Measurements from ENCODE around the gene MYLK.

The MYLK gene

GRCh38 chr3:123801474-123801873, 82.7 kb downstream of the MYLK start:
- H2BK15ac ChIP-seq (ENCODE audit: low read length): no peak overlapping the region
- H2BK12ac ChIP-seq (ENCODE audit: low read length): no peak overlapping the region
- no peak overlapping the region for H3K9ac ChIP-seq (ENCODE audit: low read depth, low read length, poor library complexity)
- no peak overlapping the region for H3K23ac ChIP-seq (ENCODE audit: low read depth, low read length, poor library complexity)
- no peak overlapping the region for H3K4me2 ChIP-seq (ENCODE audit: insufficient read depth, low read length, poor library complexity, severe bottlenecking)
- no peak overlapping the region for H3K18ac ChIP-seq (ENCODE audit: low read length)
- H2BK5ac ChIP-seq (ENCODE audit: low read length): no peak overlapping the region
- no peak overlapping the region for H4K8ac ChIP-seq (ENCODE audit: low read depth, low read length)
- no peaks in the 10 kb centered on the region for H3K9me3 ChIP-seq (replicated peaks in 1 of 2; ENCODE audit: control insufficient read depth in 2 of 2, insufficient read depth in 1 of 2, low read depth in 1 of 2, low read length in 2 of 2)
- no peaks in the 10 kb centered on the region for H3K27me3 ChIP-seq (ENCODE audit: control insufficient read depth in 3 of 3, insufficient read depth in 3 of 3, low read depth in 1 of 3, low read length in 3 of 3)
- no peak for DNase-seq (ENCODE audit: low spot score)
- peaks cover 0 to 2% of the 10 kb centered on the region in 2 donors for H3K36me3 ChIP-seq (replicated peaks in 1 of 2; ENCODE audit: control insufficient read depth in 2 of 2, insufficient read depth in 2 of 2, low read length in 2 of 2)
- H3K27ac ChIP-seq (replicated peaks; ENCODE audit: low read length): no peak overlapping the region
- H4K91ac ChIP-seq (ENCODE audit: low read depth, low read length, poor library complexity): no peak overlapping the region
- H3K79me1 ChIP-seq (ENCODE audit: low read depth, low read length): no peaks in the 10 kb centered on the region
- no peak overlapping the region for H3K4ac ChIP-seq (ENCODE audit: low read length)
- H2AFZ ChIP-seq (ENCODE audit: low read length): no peak overlapping the region
- no peak overlapping the region for H3K14ac ChIP-seq (ENCODE audit: low read length)
- H3K4me1 ChIP-seq (ENCODE audit: control insufficient read depth in 2 of 2, insufficient read depth in 1 of 2, low read depth in 1 of 2, low read length in 2 of 2): peaks cover 17 to 21% of the 10 kb centered on the region in 2 donors
- no peak overlapping the region for H2AK5ac ChIP-seq (ENCODE audit: low read depth, low read length)
- H2BK120ac ChIP-seq (ENCODE audit: low read depth, low read length): no peak overlapping the region
- H3K4me3 ChIP-seq (ENCODE audit: low read length in 2 of 2): no peak overlapping the region

- H3K9me3 ChIP-seq (replicated peaks in 1 of 2; ENCODE audit: control insufficient read depth in 2 of 2, insufficient read depth in 1 of 2, low read depth in 1 of 2, low read length in 2 of 2): no peaks in the 10 kb centered on the region
- H3K18ac ChIP-seq (ENCODE audit: low read length): peak overlapping the region; percentile 29
- no peak overlapping the region for H2BK12ac ChIP-seq (ENCODE audit: low read length)
- no peak overlapping the region for H4K91ac ChIP-seq (ENCODE audit: low read depth, low read length, poor library complexity)
- no peak overlapping the region for H3K14ac ChIP-seq (ENCODE audit: low read length)
- H2AK5ac ChIP-seq (ENCODE audit: low read depth, low read length): no peak overlapping the region
- H3K9ac ChIP-seq (ENCODE audit: low read depth, low read length, poor library complexity): no peak overlapping the region
- H2BK15ac ChIP-seq (ENCODE audit: low read length): no peak overlapping the region
- H2BK120ac ChIP-seq (ENCODE audit: low read depth, low read length): no peak overlapping the region
- H3K4me3 ChIP-seq (ENCODE audit: low read length in 2 of 2): peak overlapping the region in 1 of 2 donors; percentile 43
- DNase-seq (ENCODE audit: low spot score): no peak
- no peaks in the 10 kb centered on the region for H3K79me1 ChIP-seq (ENCODE audit: low read depth, low read length)
- no peak overlapping the region for H4K8ac ChIP-seq (ENCODE audit: low read depth, low read length)
- no peak overlapping the region for H2BK5ac ChIP-seq (ENCODE audit: low read length)
- H2AFZ ChIP-seq (ENCODE audit: low read length): peak overlapping the region; percentile 86
- H3K4me1 ChIP-seq (ENCODE audit: control insufficient read depth in 2 of 2, insufficient read depth in 1 of 2, low read depth in 1 of 2, low read length in 2 of 2): peaks cover 17 to 21% of the 10 kb centered on the region in 2 donors
- no peak overlapping the region for H3K4ac ChIP-seq (ENCODE audit: low read length)
- H3K4me2 ChIP-seq (ENCODE audit: insufficient read depth, low read length, poor library complexity, severe bottlenecking): no peak overlapping the region
- H3K27me3 ChIP-seq (ENCODE audit: control insufficient read depth in 3 of 3, insufficient read depth in 3 of 3, low read depth in 1 of 3, low read length in 3 of 3): no peaks in the 10 kb centered on the region
- peak overlapping the region; percentile 88 for H3K27ac ChIP-seq (replicated peaks; ENCODE audit: low read length)
- no peak overlapping the region for H3K23ac ChIP-seq (ENCODE audit: low read depth, low read length, poor library complexity)
- no CpG with 5 or more reads among the region's 2 CpGs for WGBS, 2 donors (ENCODE audit: extremely low coverage in 2 of 2, insufficient read length in 2 of 2, insufficient replicate concordance in 1 of 2)
- H3K36me3 ChIP-seq (replicated peaks in 1 of 2; ENCODE audit: control insufficient read depth in 2 of 2, insufficient read depth in 2 of 2, low read length in 2 of 2): peaks cover 0 to 2% of the 10 kb centered on the region in 2 donors
These were observed 83.8 kb downstream of the MYLK start for GRCh38 chr3:123800362-123800682.

- H2AFZ ChIP-seq (ENCODE audit: low read length): peak overlapping the region; percentile 86
- no peak overlapping the region for H2BK12ac ChIP-seq (ENCODE audit: low read length)
- H2BK15ac ChIP-seq (ENCODE audit: low read length): no peak overlapping the region
- H3K36me3 ChIP-seq (replicated peaks in 1 of 2; ENCODE audit: control insufficient read depth in 2 of 2, insufficient read depth in 2 of 2, low read length in 2 of 2): peaks cover 0 to 2% of the 10 kb centered on the region in 2 donors
- no peak overlapping the region for H2BK120ac ChIP-seq (ENCODE audit: low read depth, low read length)
- peak overlapping the region; percentile 54 for H3K4me2 ChIP-seq (ENCODE audit: insufficient read depth, low read length, poor library complexity, severe bottlenecking)
- no CpG with 5 or more reads among the region's 22 CpGs for WGBS, 2 donors (ENCODE audit: extremely low coverage in 2 of 2, insufficient read length in 2 of 2, insufficient replicate concordance in 1 of 2)
- no peak overlapping the region for H3K23ac ChIP-seq (ENCODE audit: low read depth, low read length, poor library complexity)
- H3K9me3 ChIP-seq (replicated peaks in 1 of 2; ENCODE audit: control insufficient read depth in 2 of 2, insufficient read depth in 1 of 2, low read depth in 1 of 2, low read length in 2 of 2): no peaks in the 10 kb centered on the region
- no peak overlapping the region for H4K8ac ChIP-seq (ENCODE audit: low read depth, low read length)
- no peaks in the 10 kb centered on the region for H3K27me3 ChIP-seq (ENCODE audit: control insufficient read depth in 3 of 3, insufficient read depth in 3 of 3, low read depth in 1 of 3, low read length in 3 of 3)
- peak overlapping the region; percentile 88 for H3K27ac ChIP-seq (replicated peaks; ENCODE audit: low read length)
- no peak overlapping the region for H3K9ac ChIP-seq (ENCODE audit: low read depth, low read length, poor library complexity)
- H3K4me3 ChIP-seq (ENCODE audit: low read length in 2 of 2): peak overlapping the region; percentile 43 to 62
- peaks cover 17 to 21% of the 10 kb centered on the region in 2 donors for H3K4me1 ChIP-seq (ENCODE audit: control insufficient read depth in 2 of 2, insufficient read depth in 1 of 2, low read depth in 1 of 2, low read length in 2 of 2)
- DNase-seq (ENCODE audit: low spot score): peak; percentile 73
- H2BK5ac ChIP-seq (ENCODE audit: low read length): no peak overlapping the region
- H3K14ac ChIP-seq (ENCODE audit: low read length): no peak overlapping the region
- H2AK5ac ChIP-seq (ENCODE audit: low read depth, low read length): no peak overlapping the region
- H4K91ac ChIP-seq (ENCODE audit: low read depth, low read length, poor library complexity): no peak overlapping the region
- no peaks in the 10 kb centered on the region for H3K79me1 ChIP-seq (ENCODE audit: low read depth, low read length)
- peak overlapping the region; percentile 29 for H3K18ac ChIP-seq (ENCODE audit: low read length)
- H3K4ac ChIP-seq (ENCODE audit: low read length): no peak overlapping the region
These were observed 84.4 kb downstream of the MYLK start for GRCh38 chr3:123799544-123800361.

- H2BK5ac ChIP-seq (ENCODE audit: low read length): no peak overlapping the region
- H3K4me3 ChIP-seq (ENCODE audit: low read length in 2 of 2): no peak overlapping the region
- H2AK5ac ChIP-seq (ENCODE audit: low read depth, low read length): no peak overlapping the region
- H3K27ac ChIP-seq (replicated peaks; ENCODE audit: low read length): no peak overlapping the region
- no peak overlapping the region for H3K4me2 ChIP-seq (ENCODE audit: insufficient read depth, low read length, poor library complexity, severe bottlenecking)
- no peak overlapping the region for H2BK12ac ChIP-seq (ENCODE audit: low read length)
- H3K9me3 ChIP-seq (replicated peaks in 1 of 2; ENCODE audit: control insufficient read depth in 2 of 2, insufficient read depth in 1 of 2, low read depth in 1 of 2, low read length in 2 of 2): no peaks in the 10 kb centered on the region
- H3K9ac ChIP-seq (ENCODE audit: low read depth, low read length, poor library complexity): no peak overlapping the region
- H2AFZ ChIP-seq (ENCODE audit: low read length): no peak overlapping the region
- no peaks in the 10 kb centered on the region for H3K79me1 ChIP-seq (ENCODE audit: low read depth, low read length)
- no peak overlapping the region for H4K91ac ChIP-seq (ENCODE audit: low read depth, low read length, poor library complexity)
- no peak overlapping the region for H2BK120ac ChIP-seq (ENCODE audit: low read depth, low read length)
- no peak overlapping the region for H2BK15ac ChIP-seq (ENCODE audit: low read length)
- H4K8ac ChIP-seq (ENCODE audit: low read depth, low read length): no peak overlapping the region
- no peak for DNase-seq (ENCODE audit: low spot score)
- peaks cover 0 to 2% of the 10 kb centered on the region in 2 donors for H3K36me3 ChIP-seq (replicated peaks in 1 of 2; ENCODE audit: control insufficient read depth in 2 of 2, insufficient read depth in 2 of 2, low read length in 2 of 2)
- no CpG with 5 or more reads among the region's 4 CpGs for WGBS, 2 donors (ENCODE audit: extremely low coverage in 2 of 2, insufficient read length in 2 of 2, insufficient replicate concordance in 1 of 2)
- no peak overlapping the region for H3K14ac ChIP-seq (ENCODE audit: low read length)
- no peak overlapping the region for H3K4ac ChIP-seq (ENCODE audit: low read length)
- H3K27me3 ChIP-seq (ENCODE audit: control insufficient read depth in 3 of 3, insufficient read depth in 3 of 3, low read depth in 1 of 3, low read length in 3 of 3): no peaks in the 10 kb centered on the region
- H3K23ac ChIP-seq (ENCODE audit: low read depth, low read length, poor library complexity): no peak overlapping the region
- H3K18ac ChIP-seq (ENCODE audit: low read length): peak overlapping the region; percentile 32
- H3K4me1 ChIP-seq (ENCODE audit: control insufficient read depth in 2 of 2, insufficient read depth in 1 of 2, low read depth in 1 of 2, low read length in 2 of 2): peaks cover 17 to 22% of the 10 kb centered on the region in 2 donors
These were observed 85.6 kb downstream of the MYLK start for GRCh38 chr3:123798550-123798949.

All from neuronal stem cell (in vitro differentiated cells).